ENCODE data around the gene KDM4E.

KDM4E gene

GRCh38 chr11:95070471-95070870, 45.4 kb downstream of the KDM4E start:
- no peak for DNase-seq
- H3K4me3 ChIP-seq (ENCODE audit: control insufficient read depth in 1 of 7, extremely low read depth in 1 of 7, insufficient read depth in 4 of 7, low read depth in 2 of 7, low read length in 6 of 7): no peak overlapping the region
- ChIA-PET POLR2A (no interaction called here), CTCF (interaction anchor here (0.6 to 15.0 kb wide), 6 partner anchors 10 to 692 kb away, joined by 3 to 275 read pairs (median 42); partner anchors contain the start of gene ENDOD1)
- H3K9me3 ChIP-seq (ENCODE audit: control extremely low read depth in 1 of 5, control insufficient read depth in 4 of 5, insufficient read depth in 2 of 5, low read depth in 1 of 5, low read length in 4 of 5): no peaks in the 10 kb centered on the region
- no peaks in the 10 kb centered on the region for H3K27me3 ChIP-seq (replicated peaks in 2 of 5; ENCODE audit: control insufficient read depth in 4 of 5, insufficient read depth in 5 of 5, low read length in 4 of 5)
- peaks cover 4 to 28% (median 19%) of the 10 kb centered on the region in 4 experiments for H3K4me1 ChIP-seq (ENCODE audit: control extremely low read depth in 1 of 4, control insufficient read depth in 4 of 4, insufficient read depth in 4 of 4, low read length in 3 of 4)
- WGBS (ENCODE audit: insufficient coverage): 100% methylated on average over 1 of the region's 1 CpG
- H3K27ac ChIP-seq (ENCODE audit: insufficient read depth in 1 of 2, low read depth in 1 of 2, low read length in 2 of 2, poor library complexity in 1 of 2, severe bottlenecking in 2 of 2): no peak overlapping the region
- H3K36me3 ChIP-seq (ENCODE audit: control insufficient read depth in 4 of 4, insufficient read depth in 4 of 4, low read length in 3 of 4): peaks cover 0 to 5% (median 3%) of the 10 kb centered on the region in 4 experiments

GRCh38 chr11:95072948-95073347, 47.9 kb downstream of the KDM4E start:
- peaks cover 5 to 37% (median 21%) of the 10 kb centered on the region in 4 experiments for H3K4me1 ChIP-seq (ENCODE audit: control extremely low read depth in 1 of 4, control insufficient read depth in 4 of 4, insufficient read depth in 4 of 4, low read length in 3 of 4)
- DNase-seq: no peak
- H3K36me3 ChIP-seq (ENCODE audit: control insufficient read depth in 4 of 4, insufficient read depth in 4 of 4, low read length in 3 of 4): peaks cover 0 to 5% (median 3%) of the 10 kb centered on the region in 4 experiments
- ChIA-PET POLR2A (no interaction called here), CTCF (interaction anchor here (1.0 to 15.0 kb wide), 5 partner anchors 10 to 642 kb away, joined by 3 to 275 read pairs (median 77); partner anchors contain the start of gene ENDOD1)
- no peak overlapping the region for H3K27ac ChIP-seq (ENCODE audit: insufficient read depth in 1 of 2, low read depth in 1 of 2, low read length in 2 of 2, poor library complexity in 1 of 2, severe bottlenecking in 2 of 2)
- no peaks in the 10 kb centered on the region for H3K9me3 ChIP-seq (ENCODE audit: control extremely low read depth in 1 of 5, control insufficient read depth in 4 of 5, insufficient read depth in 2 of 5, low read depth in 1 of 5, low read length in 4 of 5)
- no peak overlapping the region for H3K4me3 ChIP-seq (ENCODE audit: control insufficient read depth in 1 of 7, extremely low read depth in 1 of 7, insufficient read depth in 4 of 7, low read depth in 2 of 7, low read length in 6 of 7)
- H3K27me3 ChIP-seq (replicated peaks in 2 of 5; ENCODE audit: control insufficient read depth in 4 of 5, insufficient read depth in 5 of 5, low read length in 4 of 5): no peaks in the 10 kb centered on the region

GRCh38 chr11:95074792-95075563, 49.9 kb downstream of the KDM4E start:
- Histone ChIP-seq H3K27me3 (replicated peaks in 2 of 5; ENCODE audit: control insufficient read depth in 4 of 5, insufficient read depth in 5 of 5, low read length in 4 of 5) (no peaks in the 10 kb centered on the region), H3K36me3 (ENCODE audit: control insufficient read depth in 4 of 4, insufficient read depth in 4 of 4, low read length in 3 of 4) (peaks cover 0 to 5% (median 3%) of the 10 kb centered on the region in 4 experiments), H3K4me3 (ENCODE audit: control insufficient read depth in 1 of 7, extremely low read depth in 1 of 7, insufficient read depth in 4 of 7, low read depth in 2 of 7, low read length in 6 of 7) (no peak overlapping the region), H3K27ac (ENCODE audit: insufficient read depth in 1 of 2, low read depth in 1 of 2, low read length in 2 of 2, poor library complexity in 1 of 2, severe bottlenecking in 2 of 2) (no peak overlapping the region), H3K9me3 (ENCODE audit: control extremely low read depth in 1 of 5, control insufficient read depth in 4 of 5, insufficient read depth in 2 of 5, low read depth in 1 of 5, low read length in 4 of 5) (no peaks in the 10 kb centered on the region), H3K4me1 (ENCODE audit: control extremely low read depth in 1 of 4, control insufficient read depth in 4 of 4, insufficient read depth in 4 of 4, low read length in 3 of 4) (peaks cover 5 to 20% (median 8%) of the 10 kb centered on the region in 4 experiments)
- ChIA-PET POLR2A (no interaction called here), CTCF (interaction anchor here (1.0 to 15.0 kb wide), 6 partner anchors 8 to 70 kb away, joined by 3 to 275 read pairs (median 43); partner anchors contain the start of gene ENDOD1)
- no peak for DNase-seq
- 38% methylated on average over 3 of the region's 8 CpGs for WGBS (ENCODE audit: insufficient coverage)

- peaks cover 5 to 20% (median 8%) of the 10 kb centered on the region in 4 experiments for H3K4me1 ChIP-seq (ENCODE audit: control extremely low read depth in 1 of 4, control insufficient read depth in 4 of 4, insufficient read depth in 4 of 4, low read length in 3 of 4)
- ChIA-PET CTCF (interaction anchor here (0.5 to 15.0 kb wide), 6 partner anchors 8 to 1250 kb away, joined by 3 to 275 read pairs (median 8); partner anchors contain the start of gene ENDOD1), POLR2A (interaction anchor here (0.7 kb wide), 2 partner anchors 72 to 121 kb away, joined by 3 to 4 read pairs; no protein-coding TSS in a partner anchor)
- H3K4me3 ChIP-seq (ENCODE audit: control insufficient read depth in 1 of 7, extremely low read depth in 1 of 7, insufficient read depth in 4 of 7, low read depth in 2 of 7, low read length in 6 of 7): no peak overlapping the region
- no peaks in the 10 kb centered on the region for H3K36me3 ChIP-seq (ENCODE audit: control insufficient read depth in 4 of 4, insufficient read depth in 4 of 4, low read length in 3 of 4)
- H3K27ac ChIP-seq (ENCODE audit: insufficient read depth in 1 of 2, low read depth in 1 of 2, low read length in 2 of 2, poor library complexity in 1 of 2, severe bottlenecking in 2 of 2): no peak overlapping the region
- WGBS (ENCODE audit: insufficient coverage): 0% methylated on average over 1 of the region's 1 CpG
- no peaks in the 10 kb centered on the region for H3K27me3 ChIP-seq (replicated peaks in 2 of 5; ENCODE audit: control insufficient read depth in 4 of 5, insufficient read depth in 5 of 5, low read length in 4 of 5)
- no peaks in the 10 kb centered on the region for H3K9me3 ChIP-seq (ENCODE audit: control extremely low read depth in 1 of 5, control insufficient read depth in 4 of 5, insufficient read depth in 2 of 5, low read depth in 1 of 5, low read length in 4 of 5)
- DNase-seq: peak; percentile 36 to 74 (median 59)
Observed at GRCh38 chr11:95076416-95076815, 51.4 kb downstream of the KDM4E start.

GRCh38 chr11:95076981-95077380, 51.9 kb downstream of the KDM4E start:
- peak in 2 of 3 donors; percentile 38 to 57 for DNase-seq
- peak overlapping the region in 2 of 7 experiments; percentile 11 for H3K4me3 ChIP-seq (ENCODE audit: control insufficient read depth in 1 of 7, extremely low read depth in 1 of 7, insufficient read depth in 4 of 7, low read depth in 2 of 7, low read length in 6 of 7)
- no peaks in the 10 kb centered on the region for H3K27me3 ChIP-seq (replicated peaks in 2 of 5; ENCODE audit: control insufficient read depth in 4 of 5, insufficient read depth in 5 of 5, low read length in 4 of 5)
- no peaks in the 10 kb centered on the region for H3K9me3 ChIP-seq (ENCODE audit: control extremely low read depth in 1 of 5, control insufficient read depth in 4 of 5, insufficient read depth in 2 of 5, low read depth in 1 of 5, low read length in 4 of 5)
- CTCF ChIA-PET: interaction anchor here (1.1 to 15.0 kb wide), 5 partner anchors 8 to 68 kb away, joined by 3 to 275 read pairs (median 9); partner anchors contain the start of gene ENDOD1
- POLR2A ChIA-PET: interaction anchor here (0.7 kb wide), 1 partner anchor 71 kb away, joined by 4 read pairs; no protein-coding TSS in a partner anchor
- peak overlapping the region in 1 of 2 experiments; percentile 1 for H3K27ac ChIP-seq (ENCODE audit: insufficient read depth in 1 of 2, low read depth in 1 of 2, low read length in 2 of 2, poor library complexity in 1 of 2, severe bottlenecking in 2 of 2)
- peaks cover 5 to 20% (median 8%) of the 10 kb centered on the region in 4 experiments for H3K4me1 ChIP-seq (ENCODE audit: control extremely low read depth in 1 of 4, control insufficient read depth in 4 of 4, insufficient read depth in 4 of 4, low read length in 3 of 4)
- no peaks in the 10 kb centered on the region for H3K36me3 ChIP-seq (ENCODE audit: control insufficient read depth in 4 of 4, insufficient read depth in 4 of 4, low read length in 3 of 4)

All from common myeloid progenitor, CD34-positive (primary cell).